H1 (cell line): Measurements from ENCODE around the gene ABHD2. TPM values are rescaled to one million over a fixed set of nuclear protein-coding genes. Genes with fewer than 3 reads are reported as not detected.

ENCODE experiments used
- CTCF ChIA-PET: fragments of 300-600 bp; sonication (Branson Sonifier 250); formaldehyde crosslinking; loops from one replicate; lab custom pipeline; 2021; ENCODE audit not compliant: partially characterized antibody; lab: Charles Lee
- POLR2A ChIA-PET: fragments of 300-600 bp; sonication (Branson Sonifier 250); formaldehyde crosslinking; loops from one replicate; lab custom pipeline; 2021; ENCODE audit warnings: inconsistent platforms; ENCODE audit not compliant: partially characterized antibody; lab: Charles Lee
- DNase-seq, 2 experiments: peaks; one replicate each; pipeline versions ENCODE4 v3.0.0 to v3.0.0-alpha.2; 2010 to 2022; ENCODE audit warnings: low spot score in 2 of 2, low read depth in 1 of 2, mixed read lengths in 1 of 2
- FAIRE-seq: peaks from 2 replicates; lab custom pipeline; 2011; peaks lifted over from hg19 to GRCh38; lab: Jason Lieb, UNC
- H2AFZ ChIP-seq: 2 replicates; pipeline ENCODE4 v1.8.1; 2012; ENCODE audit warnings: low read length, inconsistent platforms
- H2AK5ac ChIP-seq: 2 replicates; pipeline ENCODE4 v1.6.1; 2013; ENCODE audit warnings: low read depth, low read length
- H2BK120ac ChIP-seq: replicated peaks from 2 replicates; pipeline ENCODE3; 2013; ENCODE audit warnings: low read depth, low read length, inconsistent platforms
- H2BK12ac ChIP-seq: 2 replicates; pipeline ENCODE4 v1.6.1; 2013; ENCODE audit warnings: low read depth, low read length
- H2BK15ac ChIP-seq: 2 replicates; pipeline ENCODE4 v1.6.1; 2013; ENCODE audit warnings: low read length
- H2BK20ac ChIP-seq: 2 replicates; pipeline ENCODE4 v1.6.1; 2013; ENCODE audit warnings: low read length
- H2BK5ac ChIP-seq: 2 replicates; pipeline ENCODE4 v1.6.1; 2013; ENCODE audit warnings: low read depth, low read length
- H3K14ac ChIP-seq: 2 replicates; pipeline ENCODE4 v1.6.1; 2013; ENCODE audit warnings: inconsistent platforms; ENCODE audit not compliant: insufficient read length
- H3K18ac ChIP-seq: 2 replicates; pipeline ENCODE4 v1.6.1; 2013; ENCODE audit warnings: low read length; ENCODE audit errors: extremely low read depth
- H3K23ac ChIP-seq: 2 replicates; pipeline ENCODE4 v1.6.1; 2013; ENCODE audit warnings: inconsistent platforms; ENCODE audit not compliant: insufficient read length
- H3K23me2 ChIP-seq: 2 replicates; pipeline ENCODE4 v1.6.1; 2013; ENCODE audit warnings: low read depth, low read length
- H3K27ac ChIP-seq: 2 replicates; pipeline ENCODE4 v1.6.1; 2011; ENCODE audit warnings: low read depth, low read length, inconsistent platforms
- H3K27me3 ChIP-seq, 4 experiments: replicated peaks in 1 of 4; 1 replicate in 1 of 4; 2 replicates in 3 of 4; pipeline versions ENCODE4 v1.6.1 to v1.8.1; 2011 to 2013; ENCODE audit warnings: low read length in 3 of 4, mild to moderate bottlenecking in 3 of 4, inconsistent platforms in 2 of 4, mixed read lengths in 2 of 4, moderate library complexity in 1 of 4; ENCODE audit not compliant: control insufficient read depth in 3 of 4, insufficient read depth in 3 of 4; ENCODE audit errors: extremely low read depth in 1 of 4
- H3K36me3 ChIP-seq, 4 experiments: 2 replicates each; pipeline versions ENCODE4 v1.6.1 to v1.8.1; 2011 to 2013; ENCODE audit warnings: mild to moderate bottlenecking in 4 of 4, low read length in 3 of 4, moderate library complexity in 2 of 4, control low read depth in 1 of 4, inconsistent platforms in 1 of 4; ENCODE audit not compliant: insufficient read depth in 4 of 4, control insufficient read depth in 2 of 4
- H3K4ac ChIP-seq: replicated peaks from 2 replicates; pipeline ENCODE3; 2013; ENCODE audit warnings: low read length, low read depth, mixed read lengths, inconsistent platforms; ENCODE audit not compliant: insufficient read length
- H3K4me1 ChIP-seq, 4 experiments: replicated peaks in 1 of 4; 1 replicate in 1 of 4; 2 replicates in 3 of 4; pipeline versions ENCODE4 v1.6.1 to v1.8.1; 2011 to 2013; ENCODE audit warnings: low read length in 3 of 4, inconsistent platforms in 2 of 4, mixed read lengths in 1 of 4; ENCODE audit not compliant: insufficient read depth in 4 of 4, control insufficient read depth in 3 of 4
- H3K4me2 ChIP-seq, 2 experiments: 2 replicates each; pipeline versions ENCODE4 v1.6.1 to v1.8.1; 2011 to 2013; ENCODE audit warnings: low read depth in 2 of 2, low read length in 2 of 2, control low read depth in 1 of 2, inconsistent platforms in 1 of 2, mild to moderate bottlenecking in 1 of 2; ENCODE audit not compliant: insufficient read depth in 1 of 2
- H3K4me3 ChIP-seq, 4 experiments: fragments of 200-600, 300-600 bp in 1 of 4; sonication (generic), shearing (Covaris generic), sonication (Bioruptor Twin) in 1 of 4; 2 replicates each; pipeline versions ENCODE4 v1.5.1 to v1.8.1; 2011 to 2016; ENCODE audit warnings: low read length in 4 of 4, low read depth in 3 of 4, control low read depth in 2 of 4, inconsistent platforms in 2 of 4, mild to moderate bottlenecking in 2 of 4, mixed read lengths in 1 of 4, moderate library complexity in 1 of 4; ENCODE audit not compliant: insufficient read depth in 2 of 4; ENCODE audit errors: extremely low read depth in 1 of 4
- H3K56ac ChIP-seq: replicated peaks from 2 replicates; pipeline ENCODE3; 2013; ENCODE audit warnings: low read depth, mild to moderate bottlenecking, mixed read lengths, low read length, inconsistent platforms; ENCODE audit not compliant: insufficient read length
- H3K79me1 ChIP-seq: 2 replicates; pipeline ENCODE4 v1.6.1; 2013; ENCODE audit warnings: low read depth, low read length, control low read depth
- H3K79me2 ChIP-seq, 2 experiments: 2 replicates each; pipeline versions ENCODE4 v1.6.1 to v1.8.1; 2012 to 2013; ENCODE audit warnings: low read length in 2 of 2, mild to moderate bottlenecking in 2 of 2, inconsistent platforms in 1 of 2; ENCODE audit not compliant: insufficient read depth in 2 of 2, control insufficient read depth in 1 of 2
- H3K9ac ChIP-seq, 4 experiments: replicated peaks in 1 of 4; 1 replicate in 1 of 4; 2 replicates in 3 of 4; pipeline versions ENCODE4 v1.6.1 to v1.8.1; 2011 to 2013; ENCODE audit warnings: low read depth in 3 of 4, low read length in 3 of 4, control low read depth in 2 of 4, mild to moderate bottlenecking in 2 of 4, moderate library complexity in 2 of 4, inconsistent platforms in 1 of 4; ENCODE audit errors: extremely low read depth in 1 of 4
- H3K9me3 ChIP-seq, 2 experiments: 2 replicates each; pipeline versions ENCODE4 v1.6.1 to v1.8.1; 2012 to 2013; ENCODE audit warnings: mild to moderate bottlenecking in 2 of 2, moderate library complexity in 2 of 2, control low read depth in 1 of 2, inconsistent platforms in 1 of 2, low read depth in 1 of 2, low read length in 1 of 2, mixed read lengths in 1 of 2; ENCODE audit not compliant: insufficient read depth in 2 of 2
- H4K20me1 ChIP-seq, 2 experiments: replicated peaks in 1 of 2; 2 replicates each; pipeline versions ENCODE3 to v1.8.1; 2011 to 2013; ENCODE audit warnings: inconsistent platforms in 2 of 2, low read length in 2 of 2, mild to moderate bottlenecking in 1 of 2; ENCODE audit not compliant: insufficient read depth in 2 of 2, control insufficient read depth in 1 of 2
- H4K5ac ChIP-seq: 2 replicates; pipeline ENCODE4 v1.6.1; 2013; ENCODE audit warnings: low read length, low read depth, mixed read lengths, inconsistent platforms; ENCODE audit not compliant: insufficient read length
- H4K8ac ChIP-seq: 2 replicates; pipeline ENCODE4 v1.8.0; 2013; ENCODE audit warnings: mild to moderate bottlenecking, moderate library complexity, low read length, inconsistent platforms; ENCODE audit not compliant: insufficient read depth; ENCODE audit errors: extremely low read depth
- H4K91ac ChIP-seq: replicated peaks from 2 replicates; pipeline ENCODE3; 2013; ENCODE audit warnings: low read length, mixed read lengths, inconsistent platforms; ENCODE audit not compliant: insufficient read length
- ATF2 ChIP-seq: IDR thresholded peaks from 2 replicates; pipeline ENCODE4 v1.6.1; 2012; ENCODE audit warnings: low read length, inconsistent platforms
- WGBS, 2 experiments: shearing (Covaris generic) in 1 of 2; methylation state at CpG; one replicate each; pipeline versions ENCODE4 v1.1.6 to v1.1.7; 2013 to 2015; ENCODE audit warnings: low lambda C conversion rate in 2 of 2, mixed read lengths in 2 of 2, inconsistent platforms in 1 of 2, low coverage in 1 of 2, missing lambda C conversion rate in 1 of 2; ENCODE audit not compliant: insufficient replicate concordance in 2 of 2, insufficient coverage in 1 of 2, insufficient read length in 1 of 2; ENCODE audit errors: extremely low coverage in 1 of 2, missing lambda C conversion rate in 1 of 2; 5-methylcytosine and 5-hydroxymethylcytosine counted together
- polyA plus RNA-seq, 7 experiments: library from polyadenylated mRNA; depleted of rRNA in 3 of 7; stranded (reverse) in 5 of 7; unstranded in 2 of 7; fragments of >200 nt in 5 of 7; fragments of 200-250 nt in 2 of 7; gene quantifications; 1 replicate in 5 of 7; 2 replicates in 1 of 7; 4 replicates in 1 of 7; pipeline versions ENCODE4 v1.2.1 to v1.2.3, GENCODE V29; 2011 to 2013; ENCODE audit warnings: missing spikeins in 2 of 7, mixed read lengths in 2 of 7
- total RNA-seq: library from RNA; stranded (reverse); fragmentation: NEBNext Ultra II Directional; extraction: Animal tissue kit (Norgen Biotek cat#: 25700); gene quantifications from 2 replicates; pipeline ENCODE4 v1.2.1, GENCODE V29; 2021

Gene ABHD2
- total and polyA plus RNA-seq, 2 of the 8 experiments (the other 6 are each of a cell fraction or from before 2014, with no cell fraction given): 9.1 to 23.7 TPM

- Histone ChIP-seq H3K4me3 (no peak overlapping the region), H2AK5ac (no peak overlapping the region), H2BK5ac (no peak overlapping the region), H3K4me2 (no peak overlapping the region), H3K27me3 (no peaks in the 10 kb centered on the region), H3K23me2 (no peaks in the 10 kb centered on the region), H3K79me2 (no peaks in the 10 kb centered on the region), H2BK20ac (no peak overlapping the region), H3K56ac (no peak overlapping the region), H3K4me1 (no peaks in the 10 kb centered on the region; a peak in 1 of 7 replicates), H3K4ac (no peak overlapping the region), H3K9ac (no peak overlapping the region), H2BK12ac (no peak overlapping the region), H3K23ac (no peak overlapping the region), H3K18ac (no peak overlapping the region), H3K36me3 (no peaks in the 10 kb centered on the region), H2AFZ (no peak overlapping the region), H4K5ac (no peak overlapping the region), H4K8ac (no peak overlapping the region), H3K14ac (no peak overlapping the region), H3K79me1 (no peaks in the 10 kb centered on the region), H2BK15ac (no peak overlapping the region), H3K27ac (no peak overlapping the region), H4K91ac (no peak overlapping the region), H4K20me1 (no peaks in the 10 kb centered on the region), H2BK120ac (no peak overlapping the region), H3K9me3 (no peaks in the 10 kb centered on the region)
- WGBS, 2 experiments: 97% methylated on average over 6 of the region's 6 CpGs; no CpG with 5 or more reads in 1 of the 2 experiments
- no peak for DNase-seq
- ChIA-PET CTCF (interaction anchor here (2.2 to 4.5 kb wide), 3 partner anchors 14 to 86 kb away, joined by 5 to 32 read pairs (median 15); no protein-coding TSS in a partner anchor), POLR2A (no interaction called here)
- no peak for TF ChIP-seq ATF2
- no peak for FAIRE-seq
Measured at GRCh38 chr15:89143503-89144162, 55.4 kb downstream of the ABHD2 start.
